Memory B cell (primary cell): ENCODE results near the gene SEMA4B.
"Not testable (repeated sequence)": the region's sequence is repeated elsewhere in the genome, so short reads cannot be mapped to it uniquely, and the experiment has no call there.

ENCODE experiments used
- ATAC-seq: fragments of 150-1000 bp; cut with Tn5 transposase; 2 replicates; pipeline ENCODE4 v1.10.0; 2021; ENCODE audit warnings: low read depth, mild to moderate bottlenecking, moderate library complexity
- DNase-seq, 2 donors: peaks; one replicate each; pipeline ENCODE4 v3.0.0; 2022; ENCODE audit warnings: low spot score in 2 of 2
- H3K27ac Mint-ChIP-seq: one replicate; pipeline ENCODE4 v1.8.0; 2022; ENCODE audit warnings: mild to moderate bottlenecking, moderate library complexity, mixed read lengths
- H3K27me3 Mint-ChIP-seq: one replicate; pipeline ENCODE4 v1.8.0; 2022; ENCODE audit warnings: mixed read lengths
- H3K36me3 Mint-ChIP-seq: one replicate; pipeline ENCODE4 v1.8.0; 2022; ENCODE audit warnings: mild to moderate bottlenecking, mixed read lengths
- H3K4me1 Mint-ChIP-seq: one replicate; pipeline ENCODE4 v1.8.0; 2022; ENCODE audit warnings: mixed read lengths
- H3K4me3 Mint-ChIP-seq: one replicate; pipeline ENCODE4 v1.8.0; 2022; ENCODE audit warnings: mild to moderate bottlenecking, moderate library complexity, mixed read lengths
- H3K9me3 Mint-ChIP-seq: one replicate; pipeline ENCODE4 v1.8.0; 2022; ENCODE audit warnings: mixed read lengths

SEMA4B gene

DNA sequence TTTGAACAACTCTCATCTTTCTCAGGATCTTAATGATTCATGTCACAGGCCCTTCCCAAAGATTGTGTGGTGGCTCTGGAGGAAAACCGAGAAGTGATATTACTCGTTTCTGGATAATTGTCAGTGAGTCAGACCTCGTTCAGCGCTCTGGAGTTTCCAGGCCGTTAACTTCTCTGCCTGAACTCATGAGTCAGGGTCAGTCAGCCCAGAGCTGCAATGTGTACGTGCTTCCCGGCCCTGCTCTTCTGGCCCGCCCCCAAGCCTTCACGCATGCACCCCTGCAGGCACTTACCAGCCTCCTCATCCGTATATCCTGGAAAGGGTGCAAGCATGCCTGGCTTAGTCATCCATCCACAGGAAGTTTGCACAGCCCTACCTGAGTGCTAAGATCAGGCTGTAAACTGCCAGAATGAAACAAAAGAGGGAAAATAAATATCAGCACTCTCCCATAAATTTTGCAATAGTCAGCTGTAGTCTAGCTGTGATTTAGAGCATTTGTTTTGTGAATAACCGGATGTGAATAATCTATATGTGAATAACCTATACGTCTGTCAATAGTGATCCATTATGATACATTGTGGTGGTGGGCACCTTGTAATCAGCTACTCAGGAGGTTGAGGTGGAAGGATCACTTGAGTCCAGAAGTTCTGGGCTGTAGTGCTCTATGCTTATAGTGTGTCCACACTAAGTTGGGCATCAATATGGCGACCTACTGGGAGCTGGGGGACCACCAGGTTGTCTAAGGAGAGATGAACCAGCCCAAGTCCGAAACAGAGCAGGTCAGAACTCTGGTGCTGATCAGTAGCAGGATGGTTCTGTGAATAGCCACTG is 35.3 kb upstream of the SEMA4B start:
- Mint-ChIP-seq H3K27me3 (no peaks in the 10 kb centered on the region), H3K4me3 (no peak overlapping the region), H3K4me1 (peaks cover 37% of the 10 kb centered on the region), H3K27ac (no peak overlapping the region), H3K9me3 (no peaks in the 10 kb centered on the region), H3K36me3 (no peaks in the 10 kb centered on the region)
- DNase-seq (no peak), ATAC-seq (no peak)

DNA sequence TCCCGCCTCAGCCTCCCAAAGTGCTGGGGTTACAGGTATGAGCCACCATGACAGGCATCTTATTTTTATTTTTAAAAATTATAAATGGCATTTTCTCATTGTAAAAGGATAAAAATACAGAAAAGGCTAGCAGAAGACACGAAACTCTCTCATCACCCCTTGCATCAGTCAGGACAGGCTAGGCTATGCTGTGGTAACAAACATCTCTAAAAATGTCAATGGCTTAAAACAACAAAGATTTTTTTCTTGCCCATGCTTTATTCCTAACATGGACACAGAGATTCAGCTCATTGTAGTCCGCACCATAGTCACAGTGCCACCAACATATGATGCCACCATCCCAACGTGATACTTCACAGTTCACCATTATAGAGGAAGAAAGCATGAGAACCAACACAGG is 34.0 kb upstream of the SEMA4B start:
- H3K4me1 Mint-ChIP-seq, result peaks cover 31% of the 10 kb centered on the region
- H3K4me3 Mint-ChIP-seq, result no peak overlapping the region
- DNase-seq (no peak), ATAC-seq (no peak)
- H3K9me3 Mint-ChIP-seq, result no peaks in the 10 kb centered on the region
- no peaks in the 10 kb centered on the region for H3K27me3 Mint-ChIP-seq
- no peak overlapping the region for H3K27ac Mint-ChIP-seq
- H3K36me3 Mint-ChIP-seq, result no peaks in the 10 kb centered on the region

DNA sequence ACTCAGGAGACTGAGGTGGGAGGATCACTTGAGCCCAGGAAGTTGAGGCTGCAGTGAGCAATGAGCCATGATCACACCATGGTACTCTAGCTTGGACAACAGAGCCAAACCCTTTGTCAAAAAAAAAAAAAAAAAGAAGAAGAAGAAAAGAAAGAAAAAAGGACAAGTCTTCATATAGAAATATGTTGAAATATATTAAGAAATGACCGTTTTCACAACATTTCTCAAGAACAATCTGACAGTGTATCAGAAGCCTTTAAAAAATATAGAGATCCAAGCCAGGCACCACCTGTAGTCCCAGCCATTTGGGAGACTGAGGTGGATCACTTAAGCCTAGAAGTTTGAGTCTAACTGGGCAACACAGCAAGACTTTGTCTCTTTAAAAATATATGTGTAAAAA is 29.5 kb upstream of the SEMA4B start:
- H3K9me3 Mint-ChIP-seq, result no peaks in the 10 kb centered on the region
- no peaks in the 10 kb centered on the region for H3K27me3 Mint-ChIP-seq
- no peak for DNase-seq
- no peak overlapping the region for H3K27ac Mint-ChIP-seq
- H3K4me1 Mint-ChIP-seq, result peaks cover 14% of the 10 kb centered on the region
- H3K4me3 Mint-ChIP-seq, result no peak overlapping the region
- ATAC-seq, result no peak
- no peaks in the 10 kb centered on the region for H3K36me3 Mint-ChIP-seq

GRCh38 chr15:90173372-90173771 is 27.8 kb upstream of the SEMA4B start:
- DNase-seq (no peak), ATAC-seq (no peak)
- Mint-ChIP-seq H3K27me3 (no peaks in the 10 kb centered on the region), H3K9me3 (no peaks in the 10 kb centered on the region), H3K36me3 (no peaks in the 10 kb centered on the region), H3K4me3 (no peak overlapping the region), H3K4me1 (peaks cover 5% of the 10 kb centered on the region), H3K27ac (no peak overlapping the region)

DNA sequence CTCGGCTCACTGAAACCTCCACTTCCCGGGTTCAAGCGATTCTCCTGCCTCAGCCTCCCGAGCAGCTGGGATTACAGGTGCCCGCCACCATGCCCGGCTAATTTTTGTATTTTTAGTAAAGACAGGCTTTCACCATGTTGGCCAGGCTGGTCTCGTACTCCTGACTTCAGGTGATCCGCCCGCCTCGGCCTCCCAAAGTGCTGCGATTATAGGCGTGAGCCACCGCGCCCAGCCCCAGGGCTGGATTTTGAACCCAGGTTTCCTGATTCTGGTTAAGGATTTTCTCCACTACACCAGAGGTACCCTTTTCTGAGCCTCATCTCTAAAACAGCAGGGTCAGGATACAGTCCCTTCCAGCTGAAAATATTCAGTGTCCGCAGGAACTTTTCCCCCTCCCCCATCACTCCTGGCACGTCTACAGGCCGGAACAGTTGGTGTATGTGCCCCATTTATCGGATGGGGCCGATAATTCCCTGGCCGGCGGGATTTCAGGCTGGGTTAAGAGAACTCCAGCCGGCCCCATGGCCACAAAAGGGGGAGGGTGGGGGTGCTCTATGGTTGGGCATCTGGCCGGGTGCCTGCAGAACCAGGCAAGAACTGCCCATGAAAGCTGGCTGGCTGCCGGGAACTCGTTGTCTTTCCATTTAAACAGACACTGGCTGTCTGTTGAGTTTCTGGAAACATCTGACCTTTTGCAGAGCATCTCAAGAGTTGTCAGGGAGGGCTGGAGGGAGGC is 26.8 kb upstream of the SEMA4B start:
- no peaks in the 10 kb centered on the region for H3K9me3 Mint-ChIP-seq
- H3K27ac Mint-ChIP-seq, result no peak overlapping the region
- no peak overlapping the region for H3K4me3 Mint-ChIP-seq
- peaks cover 13% of the 10 kb centered on the region for H3K4me1 Mint-ChIP-seq
- DNase-seq (no peak), ATAC-seq (no peak)
- H3K36me3 Mint-ChIP-seq, result no peaks in the 10 kb centered on the region
- no peaks in the 10 kb centered on the region for H3K27me3 Mint-ChIP-seq

GRCh38 chr15:90177012-90177411 is 24.1 kb upstream of the SEMA4B start:
- DNase-seq (no peak), ATAC-seq (no peak)
- H3K9me3 Mint-ChIP-seq, result no peaks in the 10 kb centered on the region
- no peaks in the 10 kb centered on the region for H3K27me3 Mint-ChIP-seq
- H3K4me3 Mint-ChIP-seq, result no peak overlapping the region
- H3K4me1 Mint-ChIP-seq, result peaks cover 23% of the 10 kb centered on the region
- peak overlapping the region; percentile 24 for H3K27ac Mint-ChIP-seq
- H3K36me3 Mint-ChIP-seq, result no peaks in the 10 kb centered on the region

- H3K27me3 Mint-ChIP-seq, result no peaks in the 10 kb centered on the region
- ATAC-seq (peak; percentile 78), DNase-seq (no peak)
- peak overlapping the region; percentile 82 for H3K4me3 Mint-ChIP-seq
- H3K27ac Mint-ChIP-seq, result peak overlapping the region; percentile 71
- no peaks in the 10 kb centered on the region for H3K36me3 Mint-ChIP-seq
- no peaks in the 10 kb centered on the region for H3K9me3 Mint-ChIP-seq
- peaks cover 26% of the 10 kb centered on the region for H3K4me1 Mint-ChIP-seq
Measured at GRCh38 chr15:90178468-90179435, 22.4 kb upstream of the SEMA4B start.

GRCh38 chr15:90181776-90182175 is 19.4 kb upstream of the SEMA4B start:
- DNase-seq (no peak), ATAC-seq (no peak)
- Mint-ChIP-seq H3K4me1 (peaks cover 39% of the 10 kb centered on the region), H3K27ac (peak overlapping the region; percentile 65), H3K4me3 (no peak overlapping the region), H3K27me3 (no peaks in the 10 kb centered on the region), H3K36me3 (peaks cover 4% of the 10 kb centered on the region), H3K9me3 (no peaks in the 10 kb centered on the region)

- DNase-seq (peak; percentile 33 to 41), ATAC-seq (peak; percentile 62)
- H3K4me3 Mint-ChIP-seq, result peak overlapping the region; percentile 93
- H3K36me3 Mint-ChIP-seq, result peaks cover 9% of the 10 kb centered on the region
- H3K27me3 Mint-ChIP-seq, result no peaks in the 10 kb centered on the region
- peak overlapping the region; percentile 95 for H3K27ac Mint-ChIP-seq
- no peaks in the 10 kb centered on the region for H3K9me3 Mint-ChIP-seq
- peaks cover 40% of the 10 kb centered on the region for H3K4me1 Mint-ChIP-seq
Measured at GRCh38 chr15:90184119-90184785, 16.9 kb upstream of the SEMA4B start.

DNA sequence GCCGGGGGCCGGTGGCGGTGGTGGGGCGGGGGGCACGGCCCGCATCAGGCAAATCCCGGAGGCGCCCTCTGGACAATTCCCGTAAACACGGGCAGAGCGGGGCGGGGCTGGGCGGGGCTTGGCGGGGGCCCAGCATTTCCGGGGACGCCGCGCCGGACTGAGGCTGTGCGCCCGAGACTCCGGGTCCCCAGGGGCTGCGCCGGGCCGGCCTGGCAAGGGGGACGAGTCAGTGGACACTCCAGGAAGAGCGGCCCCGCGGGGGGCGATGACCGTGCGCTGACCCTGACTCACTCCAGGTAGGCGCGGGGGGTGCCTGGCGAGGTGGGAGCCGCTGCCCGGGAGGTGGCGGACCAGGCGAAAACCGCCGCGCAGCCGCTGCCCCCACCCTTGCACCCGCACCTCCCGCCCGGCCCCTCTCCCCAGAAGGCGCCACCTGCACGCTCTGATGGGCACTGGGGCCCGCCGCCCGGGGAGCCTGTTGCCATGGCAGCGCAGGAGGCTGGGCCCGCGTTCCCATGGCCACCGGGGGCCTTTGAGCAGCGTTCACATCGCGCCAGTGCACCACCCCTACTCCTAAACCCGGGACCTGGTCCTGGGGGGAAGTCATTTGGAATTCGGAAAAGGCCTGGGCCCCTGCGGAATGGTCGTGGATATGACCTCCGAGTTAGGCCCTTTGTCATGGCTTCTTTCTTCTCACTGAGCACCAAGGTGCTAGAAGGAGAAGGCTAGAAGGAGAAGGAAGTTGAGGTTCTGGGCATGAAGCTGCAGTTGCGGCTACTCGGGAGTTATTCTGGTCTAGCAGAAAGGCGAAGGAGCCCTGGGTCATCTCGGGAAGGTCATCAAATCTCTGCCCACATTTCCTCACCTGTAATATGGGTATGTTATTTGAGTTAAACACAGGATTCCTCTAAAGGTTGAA is 16.1 kb upstream of the SEMA4B start:
- H3K36me3 Mint-ChIP-seq, result peaks cover 9% of the 10 kb centered on the region
- H3K27me3 Mint-ChIP-seq, result no peaks in the 10 kb centered on the region
- peaks cover 39% of the 10 kb centered on the region for H3K4me1 Mint-ChIP-seq
- DNase-seq (peak; percentile 77), ATAC-seq (peak; percentile 88)
- H3K9me3 Mint-ChIP-seq, result no peaks in the 10 kb centered on the region
- peak overlapping the region; percentile 95 for H3K27ac Mint-ChIP-seq
- peak overlapping the region; percentile 93 for H3K4me3 Mint-ChIP-seq

DNA sequence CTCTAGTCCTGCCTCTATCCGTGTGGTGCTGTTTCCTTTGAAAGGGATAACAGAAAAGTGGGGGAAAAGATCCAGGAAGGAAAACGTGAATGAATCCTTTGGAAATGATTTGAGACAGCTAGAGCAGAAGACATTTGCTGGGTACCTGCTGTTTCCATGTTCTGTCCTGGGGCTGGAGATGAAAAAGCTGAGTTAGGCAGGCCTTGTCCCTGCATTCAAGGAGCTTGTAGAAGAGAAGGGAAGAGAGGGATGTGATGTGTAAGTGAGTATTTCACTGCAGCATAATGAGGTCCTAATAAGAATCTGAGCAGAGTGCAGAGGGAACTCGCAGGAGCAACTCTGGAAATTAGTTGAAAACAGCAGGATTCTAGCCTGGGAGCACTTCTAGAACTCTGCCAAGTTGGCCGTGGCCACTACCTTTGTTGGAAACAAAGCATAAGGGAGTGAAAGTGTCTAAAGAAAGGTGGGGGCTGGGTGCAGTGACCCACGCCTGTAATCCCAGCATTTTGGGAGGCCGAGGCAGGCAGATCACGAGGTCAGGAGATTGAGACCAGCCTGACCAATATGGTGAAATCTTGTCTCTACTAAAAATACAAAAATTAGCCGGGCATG is 13.8 kb upstream of the SEMA4B start:
- no peak for ATAC-seq
- Mint-ChIP-seq H3K27ac (peak overlapping the region; percentile 88), H3K9me3 (no peaks in the 10 kb centered on the region), H3K36me3 (peaks cover 9% of the 10 kb centered on the region), H3K4me1 (peaks cover 45% of the 10 kb centered on the region), H3K4me3 (peak overlapping the region; percentile 66), H3K27me3 (no peaks in the 10 kb centered on the region)
- DNase-seq, result no peak

DNA sequence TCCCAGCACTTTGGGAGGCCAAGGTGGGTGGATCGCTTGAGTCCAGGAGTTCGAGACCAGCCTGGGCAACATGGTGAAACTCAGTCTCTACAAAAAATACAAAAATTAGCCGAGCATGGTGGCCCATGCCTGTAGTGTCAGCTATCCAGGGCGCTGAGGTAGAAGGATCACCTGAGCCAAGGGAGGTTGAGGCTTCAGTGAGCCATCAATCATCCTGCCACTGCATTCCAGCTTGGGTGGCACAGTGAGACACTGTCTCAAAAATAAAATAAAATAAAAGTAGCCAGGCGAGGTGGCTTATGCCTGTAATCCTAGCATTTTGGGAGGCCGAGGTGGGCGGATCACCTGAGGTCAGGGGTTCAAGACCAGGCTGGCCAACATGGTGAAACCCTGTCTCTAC is 13.1 kb upstream of the SEMA4B start:
- Mint-ChIP-seq H3K4me3 (peak overlapping the region; percentile 5), H3K4me1 (peaks cover 50% of the 10 kb centered on the region)
- H3K36me3 Mint-ChIP-seq, DNase-seq, H3K9me3 Mint-ChIP-seq, H3K27me3 Mint-ChIP-seq, H3K27ac Mint-ChIP-seq, ATAC-seq: not testable (repeated sequence)
